HG03460 (cell line): ENCODE measurements around the gene APBB2.

ENCODE experiments used
- ATAC-seq: cut with Tn5 transposase; IDR thresholded peaks from one replicate; pipeline ENCODE4 v1.9.1; 2021; ENCODE audit not compliant: unreplicated experiment

The APBB2 gene

GRCh38 chr4:41142376-41143310 is 71.7 kb downstream of the APBB2 start:
- ATAC-seq, result no peak

- ATAC-seq, result no peak
Measured at GRCh38 chr4:41141900-41142299, 72.4 kb downstream of the APBB2 start.

GRCh38 chr4:41140410-41140809 is 73.9 kb downstream of the APBB2 start:
- ATAC-seq, result no peak

- no peak for ATAC-seq
Measured at GRCh38 chr4:41137879-41138278, 76.5 kb downstream of the APBB2 start.

- ATAC-seq, result no peak
Measured at GRCh38 chr4:41136456-41136855, 77.9 kb downstream of the APBB2 start.

- ATAC-seq, result no peak
Measured at GRCh38 chr4:41135801-41136200, 78.5 kb downstream of the APBB2 start.

- no peak for ATAC-seq
Measured at GRCh38 chr4:41134581-41134980, 79.8 kb downstream of the APBB2 start.

GRCh38 chr4:41133454-41134018 is 80.8 kb downstream of the APBB2 start:
- ATAC-seq, result no peak

- no peak for ATAC-seq
Measured at GRCh38 chr4:41132055-41132683, 82.2 kb downstream of the APBB2 start.

GRCh38 chr4:41129936-41130440 is 84.4 kb downstream of the APBB2 start:
- ATAC-seq, result no peak

- ATAC-seq, result no peak
Measured at GRCh38 chr4:41129128-41129754, 85.1 kb downstream of the APBB2 start.

- ATAC-seq, result no peak
Measured at GRCh38 chr4:41125558-41126311, 88.6 kb downstream of the APBB2 start.

GRCh38 chr4:41124916-41125548 is 89.3 kb downstream of the APBB2 start:
- no peak for ATAC-seq

GRCh38 chr4:41122775-41123174 is 91.6 kb downstream of the APBB2 start:
- ATAC-seq, result no peak

GRCh38 chr4:41122309-41122708 is 92.0 kb downstream of the APBB2 start:
- no peak for ATAC-seq

- ATAC-seq, result no peak
Measured at GRCh38 chr4:41121906-41122305, 92.4 kb downstream of the APBB2 start.

- no peak for ATAC-seq
Measured at GRCh38 chr4:41120297-41121217, 93.8 kb downstream of the APBB2 start.

GRCh38 chr4:41119867-41120295 is 94.5 kb downstream of the APBB2 start:
- ATAC-seq, result no peak

- ATAC-seq, result no peak
Measured at GRCh38 chr4:41111791-41112190, 102.6 kb downstream of the APBB2 start.
